Type B pancreatic cell (in vitro differentiated cells): ENCODE data around the gene TLCD1. TPM values are rescaled to one million over a fixed set of nuclear protein-coding genes. Genes with fewer than 3 reads are reported as not detected.
A peak's percentile ranks its signal among the peaks of the same experiment; 100 is the strongest.
"Not testable (repeated sequence)": the region's sequence is repeated elsewhere in the genome, so short reads cannot be mapped to it uniquely, and the experiment has no call there.

Experiments
- DNase-seq: peaks from one replicate; pipeline ENCODE4 v3.0.0; 2021; ENCODE audit warnings: mixed read lengths; ENCODE audit not compliant: unreplicated experiment; ENCODE audit errors: extremely low spot score
- H3K27ac Mint-ChIP-seq: 2 replicates; pipeline ENCODE4 v1.8.0; 2021; ENCODE audit warnings: mild to moderate bottlenecking, mixed read lengths
- H3K27me3 Mint-ChIP-seq: 2 replicates; pipeline ENCODE4 v1.8.0; 2021; ENCODE audit warnings: mixed read lengths
- H3K36me3 Mint-ChIP-seq: 2 replicates; pipeline ENCODE4 v1.8.0; 2021; ENCODE audit warnings: mixed read lengths
- H3K4me1 Mint-ChIP-seq: one replicate; pipeline ENCODE4 v1.8.0; 2021; ENCODE audit warnings: mixed read lengths; ENCODE audit not compliant: unreplicated experiment
- H3K4me3 Mint-ChIP-seq: 2 replicates; pipeline ENCODE4 v1.8.0; 2021; ENCODE audit warnings: mild to moderate bottlenecking, mixed read lengths
- H3K9me3 Mint-ChIP-seq: 2 replicates; pipeline ENCODE4 v1.8.0; 2021; ENCODE audit warnings: mixed read lengths
- CTCF ChIP-seq: fragments of 200-600 bp; sonication (generic); conservative IDR thresholded peaks from 2 replicates; pipeline ENCODE4 v1.5.0; 2021; ENCODE audit warnings: antibody characterized with exemption, mild to moderate bottlenecking
- total RNA-seq: library from RNA; stranded (reverse); gene quantifications from 2 replicates; pipeline ENCODE4 v1.2.1, GENCODE V29; 2021; ENCODE audit warnings: low replicate concordance

The TLCD1 gene
- total RNA-seq, 1 donor from 2014 or later: 18.6 TPM

GRCh38 chr17:28726627-28727491 lies 826 bp upstream of the TLCD1 start:
- DNase-seq: peak; percentile 98
- peak overlapping the region; percentile 96 for H3K4me3 Mint-ChIP-seq
- peak overlapping the region; percentile 100 for H3K27ac Mint-ChIP-seq
- H3K9me3 Mint-ChIP-seq: peaks cover 4% of the 10 kb centered on the region
- peaks cover 19% of the 10 kb centered on the region for H3K36me3 Mint-ChIP-seq
- peak; percentile 99 for TF ChIP-seq CTCF
- H3K4me1 Mint-ChIP-seq: peaks cover 33% of the 10 kb centered on the region
- H3K27me3 Mint-ChIP-seq: no peaks in the 10 kb centered on the region

- peaks cover 26% of the 10 kb centered on the region for H3K36me3 Mint-ChIP-seq
- H3K4me3 Mint-ChIP-seq: peak overlapping the region; percentile 91
- DNase-seq: peak; percentile 81
- no peaks in the 10 kb centered on the region for H3K27me3 Mint-ChIP-seq
- peak overlapping the region; percentile 97 for H3K27ac Mint-ChIP-seq
- peaks cover 43% of the 10 kb centered on the region for H3K4me1 Mint-ChIP-seq
- TF ChIP-seq CTCF: no peak
- peaks cover 4% of the 10 kb centered on the region for H3K9me3 Mint-ChIP-seq
These were observed 290 bp downstream of the TLCD1 start for GRCh38 chr17:28725660-28726225.

GRCh38 chr17:28725166-28725659 lies 820 bp downstream of the TLCD1 start:
- H3K36me3 Mint-ChIP-seq: peaks cover 31% of the 10 kb centered on the region

GRCh38 chr17:28724500-28725165 lies 1.4 kb downstream of the TLCD1 start:
- no peak for TF ChIP-seq CTCF
- H3K4me1 Mint-ChIP-seq: peaks cover 44% of the 10 kb centered on the region
- no peak for DNase-seq
- peaks cover 4% of the 10 kb centered on the region for H3K9me3 Mint-ChIP-seq
- peak overlapping the region; percentile 91 for H3K4me3 Mint-ChIP-seq
- no peaks in the 10 kb centered on the region for H3K27me3 Mint-ChIP-seq
- H3K36me3 Mint-ChIP-seq: peaks cover 37% of the 10 kb centered on the region
- peak overlapping the region; percentile 97 for H3K27ac Mint-ChIP-seq

More at GRCh38 chr17:28725166-28725659, 820 bp downstream of the TLCD1 start:
- H3K4me1 Mint-ChIP-seq: peaks cover 43% of the 10 kb centered on the region
- peak overlapping the region; percentile 91 for H3K4me3 Mint-ChIP-seq
- H3K27me3 Mint-ChIP-seq: no peaks in the 10 kb centered on the region
- DNase-seq: no peak
- peak; percentile 55 for TF ChIP-seq CTCF
- peaks cover 4% of the 10 kb centered on the region for H3K9me3 Mint-ChIP-seq
- peak overlapping the region; percentile 97 for H3K27ac Mint-ChIP-seq

GRCh38 chr17:28723836-28724499 lies 2.1 kb downstream of the TLCD1 start:
- Mint-ChIP-seq H3K4me3 (peak overlapping the region; percentile 91), H3K4me1 (peaks cover 46% of the 10 kb centered on the region), H3K27ac (peak overlapping the region; percentile 97), H3K36me3 (peaks cover 35% of the 10 kb centered on the region)
- not testable (repeated sequence) for DNase-seq, H3K27me3 Mint-ChIP-seq, H3K9me3 Mint-ChIP-seq
